COLO668 (cell line): ENCODE results near the gene LSG1.

Experiments
- DNase-seq: peaks from one replicate; lab custom pipeline; 2025; ENCODE audit not compliant: unreplicated experiment; lab: John Stamatoyannopoulos, UW

The LSG1 gene

GRCh38 chr3:194687638-194688199, 15.7 kb upstream of the LSG1 start:
- peak; percentile 44 for DNase-seq

DNA sequence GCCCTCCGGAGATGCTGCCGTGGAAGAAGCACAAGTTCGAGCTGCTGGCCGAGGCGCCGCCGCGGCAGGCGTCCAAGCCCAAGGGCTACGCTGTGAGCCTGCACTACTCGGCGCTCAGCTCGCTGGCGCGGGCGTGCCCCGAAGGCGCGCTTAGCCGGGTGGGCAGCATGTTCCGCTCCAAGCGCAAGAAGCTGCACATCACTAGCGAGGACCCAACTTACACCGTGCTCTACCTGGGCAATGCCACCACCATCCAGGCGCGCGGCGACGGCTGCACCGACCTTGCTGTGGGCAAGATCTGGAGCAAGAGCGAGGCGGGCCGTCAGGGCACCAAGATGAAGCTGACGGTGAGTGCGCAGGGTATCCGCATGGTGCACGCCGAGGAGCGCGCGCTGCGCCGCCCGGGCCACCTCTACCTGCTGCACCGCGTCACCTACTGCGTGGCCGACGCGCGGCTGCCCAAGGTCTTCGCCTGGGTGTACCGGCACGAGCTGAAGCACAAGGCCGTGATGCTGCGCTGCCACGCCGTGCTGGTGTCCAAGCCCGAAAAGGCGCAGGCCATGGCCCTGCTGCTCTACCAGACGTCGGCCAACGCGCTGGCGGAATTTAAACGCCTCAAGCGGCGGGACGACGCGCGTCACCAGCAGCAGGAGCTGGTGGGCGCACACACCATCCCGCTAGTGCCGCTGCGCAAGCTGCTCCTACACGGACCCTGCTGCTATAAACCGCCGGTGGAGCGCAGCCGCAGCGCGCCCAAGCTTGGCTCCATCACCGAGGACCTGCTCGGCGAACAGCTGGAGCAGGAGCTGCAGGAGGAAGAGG, 15.0 kb upstream of the LSG1 start:
- peak; percentile 52 for DNase-seq

DNA sequence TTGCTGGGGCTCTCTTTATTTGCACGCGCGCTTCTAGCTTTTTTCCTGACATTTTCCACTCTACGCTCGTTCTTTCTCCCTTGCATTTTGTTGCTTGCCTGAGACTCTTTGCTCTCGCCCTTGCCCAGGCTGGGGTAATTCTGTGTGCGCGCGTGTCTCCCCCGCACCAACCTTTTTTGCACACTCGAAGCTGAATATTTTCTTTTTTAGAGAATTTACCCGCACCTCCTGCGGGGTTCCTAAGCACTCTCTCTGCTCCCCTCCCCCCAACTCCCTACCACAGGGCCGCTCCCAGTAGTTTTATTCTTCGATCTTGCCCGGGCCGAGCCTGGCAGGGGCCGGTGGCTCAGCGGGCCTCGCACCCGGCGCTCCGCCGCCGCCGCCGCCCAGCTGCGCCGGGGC, 14.4 kb upstream of the LSG1 start:
- DNase-seq: no peak

GRCh38 chr3:194685718-194686413, 13.9 kb upstream of the LSG1 start, which contains the start of gene FAM43A:
Gene FAM43A (plus strand): TSS chr3:194685883. CDS start chr3:194686827, 944 bp downstream.
- DNase-seq: peak; percentile 80

DNA sequence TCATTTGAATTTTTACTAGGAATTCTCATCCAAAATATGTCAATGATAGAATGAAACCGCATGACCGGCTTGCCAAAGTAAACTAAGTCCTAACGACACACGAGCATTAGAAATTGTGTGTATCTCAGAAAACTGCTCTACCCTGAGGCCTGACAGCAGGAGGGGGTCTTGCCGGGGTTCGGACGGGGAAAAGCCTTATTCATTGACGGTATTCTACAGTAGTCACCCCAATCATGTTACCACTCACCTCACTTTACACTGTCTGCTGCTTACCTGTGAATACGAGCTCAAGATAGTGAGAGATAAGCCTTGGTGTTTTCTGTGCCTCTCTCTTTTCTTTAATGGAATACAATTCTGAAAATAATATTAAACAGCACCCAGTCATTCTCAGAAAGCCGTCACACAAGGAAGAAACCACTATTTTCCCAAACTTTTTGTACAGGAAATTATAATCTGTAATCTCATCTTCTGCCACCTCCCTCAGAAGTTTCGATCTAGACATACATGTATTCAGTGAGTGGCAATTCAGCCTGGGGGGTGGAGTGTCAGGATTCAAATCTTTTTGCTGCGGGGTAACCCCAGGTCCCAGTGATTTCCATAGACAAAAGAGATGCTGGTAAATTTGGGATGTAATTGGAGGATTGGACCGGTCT, 13.2 kb upstream of the LSG1 start:
- no peak for DNase-seq

DNA sequence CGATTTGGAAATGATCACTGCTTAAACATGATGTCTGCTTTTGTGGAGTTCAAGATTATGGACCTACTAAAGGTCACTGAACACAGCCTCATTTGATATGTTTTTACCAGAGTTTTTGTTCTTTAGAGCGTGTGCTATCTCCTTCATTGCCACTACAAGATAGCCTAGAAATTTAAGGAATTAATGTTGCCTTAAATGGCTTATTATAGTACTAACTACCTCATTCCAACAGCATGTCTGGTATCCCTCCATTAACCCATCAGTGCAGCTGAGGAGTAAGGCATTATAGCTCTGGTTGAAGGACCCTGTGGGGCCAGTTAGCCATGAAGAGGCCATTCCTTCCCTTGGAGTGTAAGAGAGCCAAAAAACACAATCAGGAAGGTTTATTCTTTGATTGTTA, 11.4 kb upstream of the LSG1 start:
- no peak for DNase-seq

DNA sequence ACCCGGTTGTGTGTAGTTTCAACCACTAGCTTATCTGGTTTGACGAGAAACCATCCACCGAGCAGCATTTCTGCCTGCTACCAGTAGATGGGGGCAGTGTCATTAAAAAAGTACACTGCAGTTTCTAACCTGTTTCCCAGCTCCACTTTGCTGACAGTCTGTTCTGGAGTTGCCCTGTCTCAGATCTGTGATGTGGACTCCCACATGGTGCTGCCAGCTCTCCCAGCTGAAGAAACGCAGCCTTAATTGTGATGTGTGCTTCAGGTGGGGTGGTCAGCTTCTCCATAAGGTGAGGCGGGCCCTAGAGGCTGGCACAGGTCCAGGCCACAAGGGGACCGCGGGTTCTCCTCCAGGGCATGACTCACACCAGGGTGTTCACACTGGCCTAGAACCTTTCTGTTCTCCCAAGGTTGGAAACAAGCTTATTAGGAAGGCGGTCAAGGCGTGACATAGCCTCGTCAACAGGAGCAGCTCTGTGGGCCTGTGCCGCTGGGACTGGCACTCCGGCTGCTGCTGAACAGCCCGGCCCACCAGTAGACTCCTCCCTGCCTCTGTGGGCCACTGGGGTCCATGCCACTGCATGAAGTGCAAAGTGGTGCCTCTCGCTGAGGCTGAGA, 10.8 kb upstream of the LSG1 start:
- peak; percentile 54 for DNase-seq

GRCh38 chr3:194682189-194682693, 10.2 kb upstream of the LSG1 start:
- DNase-seq: no peak

DNA sequence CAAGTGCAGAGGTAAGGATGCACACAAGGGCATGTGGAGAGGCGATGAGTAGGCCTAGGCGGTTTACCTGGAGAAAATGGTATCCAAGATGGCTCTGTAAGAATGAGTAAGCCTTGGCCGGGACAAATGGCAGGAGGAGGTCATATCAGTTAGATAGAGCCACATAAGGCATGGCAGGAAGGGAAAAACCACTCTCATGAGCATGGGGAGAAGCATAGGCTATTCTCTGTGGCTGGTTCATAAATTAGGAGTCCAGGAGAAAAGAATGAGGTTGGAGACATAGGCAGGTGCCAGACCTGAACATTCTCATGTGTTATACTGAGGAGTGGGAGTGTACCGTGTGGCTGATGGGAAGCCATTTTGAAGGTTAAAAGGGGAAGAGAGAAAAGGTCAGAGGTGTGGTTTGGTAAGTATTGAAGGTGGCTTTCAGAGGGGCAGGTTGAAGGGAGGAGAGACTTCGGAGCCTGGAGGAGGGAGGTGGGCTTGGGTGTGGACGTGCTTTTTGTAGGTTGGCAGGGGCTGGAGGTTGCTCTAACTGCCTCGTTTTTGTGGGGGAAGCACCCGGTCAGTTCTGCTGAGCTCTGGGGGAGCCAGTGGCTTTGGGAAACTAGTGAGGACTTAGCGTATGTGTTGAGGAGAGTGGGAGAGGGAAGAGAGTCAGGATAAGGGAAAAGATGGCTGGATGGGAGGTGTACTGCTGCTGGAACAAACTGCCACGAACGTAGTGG, 9.1 kb upstream of the LSG1 start:
- DNase-seq: no peak

- no peak for DNase-seq
Measured at GRCh38 chr3:194676471-194676870, 4.5 kb upstream of the LSG1 start.

- no peak for DNase-seq
Measured at GRCh38 chr3:194675680-194676079, 3.7 kb upstream of the LSG1 start.

- no peak for DNase-seq
Measured at GRCh38 chr3:194675081-194675640, 3.2 kb upstream of the LSG1 start.

GRCh38 chr3:194673761-194674160, 1.8 kb upstream of the LSG1 start:
- no peak for DNase-seq

- DNase-seq: no peak
Measured at GRCh38 chr3:194672876-194673275, 885 bp upstream of the LSG1 start.

GRCh38 chr3:194671511-194671899, 486 bp downstream of the LSG1 start:
- no peak for DNase-seq

DNA sequence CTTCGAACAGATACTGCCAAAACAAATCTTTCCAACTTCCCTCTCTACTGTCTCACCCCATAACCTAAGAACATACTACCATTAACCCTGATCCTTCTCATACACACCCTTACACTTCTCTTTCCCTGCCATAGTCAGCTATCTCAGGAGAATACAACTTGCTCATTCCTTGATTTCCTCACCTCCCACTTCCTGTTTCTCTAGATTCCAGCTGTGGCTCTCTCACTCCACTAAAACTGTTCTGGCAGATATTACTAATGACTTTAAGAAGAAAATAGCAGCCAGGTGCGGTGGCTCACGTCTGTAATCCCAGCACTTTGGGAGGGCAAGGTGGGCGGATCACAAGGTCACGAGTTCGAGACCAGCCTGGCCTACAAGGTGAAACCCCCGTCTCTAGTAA, 4.6 kb downstream of the LSG1 start:
- DNase-seq: no peak

DNA sequence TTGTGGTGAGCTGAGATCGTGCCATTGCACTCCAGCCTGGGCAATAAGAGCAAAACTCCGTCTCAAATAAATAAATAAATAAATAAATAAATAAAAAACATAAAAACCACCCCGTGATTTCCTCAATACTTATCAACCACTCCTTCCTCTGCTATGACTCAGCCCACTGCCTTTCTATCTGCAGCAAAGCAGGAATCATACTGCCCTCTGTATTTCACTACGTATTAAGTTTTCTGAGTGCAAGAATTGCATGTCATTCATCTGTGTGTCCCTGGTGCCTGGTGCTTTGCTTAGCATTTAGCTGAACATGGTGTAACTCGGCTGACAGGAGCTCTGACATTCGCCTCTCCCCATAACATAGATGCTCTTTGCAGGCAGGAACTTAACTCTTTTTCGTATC, 7.1 kb downstream of the LSG1 start:
- DNase-seq: no peak

GRCh38 chr3:194661946-194662345, 10.0 kb downstream of the LSG1 start:
- DNase-seq: no peak

GRCh38 chr3:194661374-194661773, 10.6 kb downstream of the LSG1 start:
- no peak for DNase-seq

- DNase-seq: no peak
Measured at GRCh38 chr3:194659778-194660177, 12.2 kb downstream of the LSG1 start.
